Fibroblast of pulmonary artery (primary cell): Measurements from ENCODE around the gene CACNA1S.

Experiments
- DNase-seq: peaks from one replicate; pipeline ENCODE4 v3.0.0-alpha.2; 2010; ENCODE audit warnings: low read depth
- H3K4me3 ChIP-seq: replicated peaks from 2 replicates; pipeline ENCODE4 v1.5.1; 2011; ENCODE audit warnings: low read depth, mild to moderate bottlenecking, control low read depth, low read length, moderate library complexity
- CTCF ChIP-seq: IDR thresholded peaks from 2 replicates; pipeline ENCODE4 v1.5.1; 2011; ENCODE audit warnings: mild to moderate bottlenecking, control low read depth, low read length, inconsistent platforms; ENCODE audit errors: missing control alignments

The CACNA1S gene

GRCh38 chr1:201080135-201080534, 32.1 kb downstream of the CACNA1S start:
- no peak for DNase-seq
- no peak overlapping the region for H3K4me3 ChIP-seq
- no peak for TF ChIP-seq CTCF

- TF ChIP-seq CTCF = no peak
- DNase-seq = no peak
- no peak overlapping the region for H3K4me3 ChIP-seq
Measured at GRCh38 chr1:201077736-201078135, 34.5 kb downstream of the CACNA1S start.

- no peak for TF ChIP-seq CTCF
- no peak for DNase-seq
- H3K4me3 ChIP-seq = no peak overlapping the region
Measured at GRCh38 chr1:201077116-201077515, 35.1 kb downstream of the CACNA1S start.

GRCh38 chr1:201076092-201076491, 36.1 kb downstream of the CACNA1S start:
- no peak for DNase-seq
- no peak for TF ChIP-seq CTCF
- H3K4me3 ChIP-seq = no peak overlapping the region

GRCh38 chr1:201074018-201074417, 38.2 kb downstream of the CACNA1S start:
- no peak for TF ChIP-seq CTCF
- H3K4me3 ChIP-seq = no peak overlapping the region
- no peak for DNase-seq

GRCh38 chr1:201072922-201073321, 39.3 kb downstream of the CACNA1S start:
- no peak overlapping the region for H3K4me3 ChIP-seq
- no peak for TF ChIP-seq CTCF

GRCh38 chr1:201072149-201072548, 40.1 kb downstream of the CACNA1S start:
- no peak overlapping the region for H3K4me3 ChIP-seq
- no peak for DNase-seq
- no peak for TF ChIP-seq CTCF

More at GRCh38 chr1:201072922-201073321, 39.3 kb downstream of the CACNA1S start:
- no peak for DNase-seq
